OCI-LY1 (cell line): ENCODE measurements around the gene LINGO3.
A peak's percentile ranks its signal among the peaks of the same experiment; 100 is the strongest.

ENCODE experiments used
- H2AFZ ChIP-seq: fragments of 200-600 bp; sonication (generic), shearing (Covaris generic); 2 replicates; pipeline ENCODE4 v1.6.0; 2014; ENCODE audit warnings: antibody characterized with exemption, mild to moderate bottlenecking, low read length
- H3F3A ChIP-seq: fragments of 200-600 bp; sonication (generic), shearing (Covaris generic); 2 replicates; pipeline ENCODE4 v1.6.0; 2014; ENCODE audit warnings: mild to moderate bottlenecking, antibody characterized with exemption, low read length, moderate library complexity; ENCODE audit not compliant: insufficient read depth
- H3K27ac ChIP-seq: fragments of 200-600 bp; sonication (generic); 2 replicates; pipeline ENCODE4 v1.5.1; 2014; ENCODE audit warnings: low read length, mixed run types, mild to moderate bottlenecking, low read depth; ENCODE audit not compliant: poor library complexity, severe bottlenecking
- H3K27me3 ChIP-seq: fragments of 200-600 bp; sonication (generic); 2 replicates; pipeline ENCODE4 v1.6.0; 2014; ENCODE audit warnings: antibody characterized with exemption, mild to moderate bottlenecking, low read length, moderate library complexity; ENCODE audit not compliant: insufficient read depth
- H3K36me3 ChIP-seq: fragments of 200-600 bp; sonication (generic); 2 replicates; pipeline ENCODE4 v1.6.1; 2014; ENCODE audit warnings: mild to moderate bottlenecking, antibody characterized with exemption, low read length, moderate library complexity, mixed read lengths; ENCODE audit not compliant: insufficient read depth
- H3K4me1 ChIP-seq: fragments of 200-600 bp; sonication (generic); 2 replicates; pipeline ENCODE4 v1.5.1; 2014; ENCODE audit warnings: mild to moderate bottlenecking, low read length, moderate library complexity; ENCODE audit not compliant: insufficient read depth, severe bottlenecking
- H3K4me2 ChIP-seq: fragments of 200-600 bp; sonication (generic), shearing (Covaris generic); 2 replicates; pipeline ENCODE4 v1.6.1; 2014; ENCODE audit warnings: low read length
- H3K4me3 ChIP-seq: fragments of 200-600 bp; sonication (generic); 2 replicates; pipeline ENCODE4 v1.5.1; 2014; ENCODE audit warnings: low read length, low read depth, mild to moderate bottlenecking, mixed read lengths; ENCODE audit not compliant: poor library complexity, severe bottlenecking
- H3K79me2 ChIP-seq: fragments of 200-600 bp; shearing (Covaris generic); 2 replicates; pipeline ENCODE4 v1.6.1; 2016; ENCODE audit warnings: mixed run types, low read length, mixed read lengths; ENCODE audit not compliant: insufficient read depth
- H3K9ac ChIP-seq: fragments of 200-600 bp; sonication (generic), shearing (Covaris generic); 2 replicates; pipeline ENCODE4 v1.6.1; 2014; ENCODE audit warnings: mild to moderate bottlenecking, low read length, mixed read lengths
- H3K9me2 ChIP-seq: fragments of 200-600 bp; sonication (generic), shearing (Covaris generic); 2 replicates; pipeline ENCODE4 v1.6.1; 2014; ENCODE audit warnings: low read depth, mild to moderate bottlenecking, low read length, mixed read lengths
- H3K9me3 ChIP-seq: fragments of 200-600 bp; shearing (Covaris generic); 2 replicates; pipeline ENCODE4 v1.6.1; 2014; ENCODE audit warnings: low read length, mixed read lengths
- H4K20me1 ChIP-seq: fragments of 200-600 bp; sonication (generic), shearing (Covaris generic); 2 replicates; pipeline ENCODE4 v1.6.0; 2016; ENCODE audit warnings: mild to moderate bottlenecking, low read length; ENCODE audit not compliant: insufficient read depth
- EZH2 ChIP-seq: fragments of 200-600 bp; sonication (generic), shearing (Covaris generic); IDR thresholded peaks from 2 replicates; pipeline ENCODE4 v1.8.0; 2017; ENCODE audit warnings: borderline replicate concordance, mixed run types, mild to moderate bottlenecking, antibody characterized with exemption, low read length, moderate library complexity, mixed read lengths
- TF ChIP-seq, protein P1 (sequence below): fragments of 200-600 bp; sonication (generic), shearing (Covaris generic); IDR thresholded peaks from 2 replicates; pipeline ENCODE4 v1.5.1; 2017; ENCODE audit warnings: mild to moderate bottlenecking, antibody characterized with exemption, low read length, moderate library complexity, mixed read lengths

Gene LINGO3

DNA sequence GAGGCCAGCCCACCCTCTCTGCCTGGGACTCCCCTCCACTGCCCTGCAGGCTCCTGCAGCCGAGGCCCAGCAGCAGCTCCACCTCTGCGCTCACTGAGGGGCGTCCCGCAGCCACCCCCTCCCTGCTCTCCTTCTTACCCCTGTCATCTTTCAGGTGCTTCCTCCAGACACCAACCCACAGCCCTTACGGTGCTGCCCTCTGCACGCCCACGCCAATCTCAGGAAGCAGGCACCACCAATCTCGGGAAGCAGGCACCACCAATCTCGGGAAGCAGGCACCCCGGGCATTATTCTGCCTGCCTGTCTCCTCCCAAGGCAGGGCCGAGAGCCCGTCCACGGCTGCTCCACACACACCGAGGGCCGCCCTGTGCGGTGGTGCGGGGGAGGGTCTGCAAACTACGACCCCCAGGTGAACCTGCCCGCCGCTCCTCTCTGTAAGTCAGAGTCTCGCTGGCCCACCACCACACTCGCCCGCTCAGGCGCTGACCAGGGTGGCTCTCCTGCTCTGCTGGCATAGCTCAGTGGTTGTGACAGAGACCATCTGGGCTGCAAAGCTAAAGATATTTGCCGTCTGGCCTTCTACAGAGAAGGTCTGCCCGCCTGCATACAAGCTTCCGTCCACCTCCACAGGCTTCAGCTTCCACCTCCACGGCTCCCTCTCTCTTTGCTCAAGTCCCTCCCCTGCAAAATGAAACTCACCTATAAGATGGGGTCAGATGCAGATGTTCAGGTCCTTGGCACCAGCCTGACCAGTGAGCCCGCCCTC is 17.5 kb upstream of the LINGO3 start:
- Histone ChIP-seq H4K20me1 (no peaks in the 10 kb centered on the region), H3K27ac (peak overlapping the region; percentile 92), H3K9me3 (no peaks in the 10 kb centered on the region), H3K9me2 (no peaks in the 10 kb centered on the region), H3F3A (no peaks in the 10 kb centered on the region), H3K79me2 (peaks cover 15% of the 10 kb centered on the region), H3K4me3 (peak overlapping the region; percentile 49), H3K9ac (peak overlapping the region; percentile 42; the same call in 1 of the 2 replicates), H3K4me2 (peak overlapping the region; percentile 70), H3K27me3 (no peaks in the 10 kb centered on the region), H2AFZ (no peak overlapping the region), H3K36me3 (peaks cover 49% of the 10 kb centered on the region), H3K4me1 (peaks cover 55% of the 10 kb centered on the region)
- TF ChIP-seq, protein P1, sequence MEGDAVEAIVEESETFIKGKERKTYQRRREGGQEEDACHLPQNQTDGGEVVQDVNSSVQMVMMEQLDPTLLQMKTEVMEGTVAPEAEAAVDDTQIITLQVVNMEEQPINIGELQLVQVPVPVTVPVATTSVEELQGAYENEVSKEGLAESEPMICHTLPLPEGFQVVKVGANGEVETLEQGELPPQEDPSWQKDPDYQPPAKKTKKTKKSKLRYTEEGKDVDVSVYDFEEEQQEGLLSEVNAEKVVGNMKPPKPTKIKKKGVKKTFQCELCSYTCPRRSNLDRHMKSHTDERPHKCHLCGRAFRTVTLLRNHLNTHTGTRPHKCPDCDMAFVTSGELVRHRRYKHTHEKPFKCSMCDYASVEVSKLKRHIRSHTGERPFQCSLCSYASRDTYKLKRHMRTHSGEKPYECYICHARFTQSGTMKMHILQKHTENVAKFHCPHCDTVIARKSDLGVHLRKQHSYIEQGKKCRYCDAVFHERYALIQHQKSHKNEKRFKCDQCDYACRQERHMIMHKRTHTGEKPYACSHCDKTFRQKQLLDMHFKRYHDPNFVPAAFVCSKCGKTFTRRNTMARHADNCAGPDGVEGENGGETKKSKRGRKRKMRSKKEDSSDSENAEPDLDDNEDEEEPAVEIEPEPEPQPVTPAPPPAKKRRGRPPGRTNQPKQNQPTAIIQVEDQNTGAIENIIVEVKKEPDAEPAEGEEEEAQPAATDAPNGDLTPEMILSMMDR = no peak
- no peak for TF ChIP-seq EZH2

DNA sequence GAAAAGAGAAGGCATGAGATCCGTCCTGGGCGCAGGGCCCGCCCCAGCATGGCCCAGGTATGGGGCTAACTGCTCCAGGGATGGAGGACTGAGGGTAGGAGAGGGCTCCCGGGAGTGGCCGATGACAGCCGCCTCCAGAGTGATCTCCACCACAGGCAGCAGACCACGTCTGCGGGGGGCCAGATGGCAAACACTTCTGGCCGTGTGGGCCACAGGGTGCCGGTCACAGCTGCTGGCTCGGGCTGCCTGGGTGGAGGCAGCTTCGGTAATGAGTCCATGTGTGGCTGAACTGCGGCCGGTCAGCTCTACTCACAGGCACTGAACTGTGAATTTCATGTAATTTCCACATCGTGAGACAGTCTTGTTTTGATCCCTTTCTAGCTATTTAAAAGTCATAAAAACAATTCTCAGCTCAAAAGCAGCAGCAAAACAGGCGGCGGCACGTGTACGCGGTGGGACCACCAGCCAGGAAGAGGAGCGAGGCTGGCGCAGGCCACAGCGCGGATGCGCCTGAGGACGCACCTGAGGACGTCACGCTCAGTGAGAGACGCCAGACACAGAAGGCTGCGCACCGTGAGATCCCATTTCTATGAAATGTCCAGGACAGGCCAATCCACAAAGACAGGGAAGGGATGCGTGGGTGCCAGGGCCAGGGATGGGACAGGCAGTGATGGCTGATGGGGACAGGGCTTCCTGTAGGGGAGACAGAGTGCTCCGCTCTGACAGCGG is 16.4 kb upstream of the LINGO3 start:
- Histone ChIP-seq H3K4me2 (peak overlapping the region; percentile 70), H2AFZ (no peak overlapping the region), H3K79me2 (peaks cover 14% of the 10 kb centered on the region), H3K4me3 (peak overlapping the region; percentile 49), H3K27ac (peak overlapping the region; percentile 92), H4K20me1 (no peaks in the 10 kb centered on the region), H3K4me1 (peaks cover 50% of the 10 kb centered on the region), H3F3A (no peaks in the 10 kb centered on the region), H3K9me2 (no peaks in the 10 kb centered on the region), H3K9ac (peak overlapping the region; percentile 42; the same call in 1 of the 2 replicates), H3K9me3 (no peaks in the 10 kb centered on the region), H3K36me3 (peaks cover 49% of the 10 kb centered on the region), H3K27me3 (no peaks in the 10 kb centered on the region)
- TF ChIP-seq, protein P1 = no peak
- no peak for TF ChIP-seq EZH2

DNA sequence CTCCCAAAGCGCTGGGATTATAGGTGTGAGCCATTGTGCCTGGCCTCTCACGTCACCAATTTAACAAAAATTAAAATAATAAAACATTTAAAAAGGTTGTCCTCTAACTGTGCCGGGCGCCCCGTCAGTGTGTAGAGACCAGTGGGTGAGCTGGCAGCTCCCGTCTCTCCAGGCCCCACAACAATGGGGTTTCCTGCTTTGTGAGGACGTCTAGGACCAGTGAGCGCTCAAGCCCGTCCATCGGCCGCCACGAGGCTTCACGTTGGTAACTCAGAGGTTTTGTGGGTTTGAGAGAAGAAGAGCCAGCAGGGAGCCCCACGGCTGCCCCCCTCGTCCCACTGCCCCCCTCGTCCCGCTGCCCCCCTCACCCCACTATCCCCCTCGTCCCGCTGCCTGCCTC is 15.8 kb upstream of the LINGO3 start:
- Histone ChIP-seq H4K20me1 (no peaks in the 10 kb centered on the region), H3K4me3 (peak overlapping the region; percentile 49), H3K9ac (peak overlapping the region; percentile 42; the same call in 1 of the 2 replicates), H3F3A (no peaks in the 10 kb centered on the region), H3K9me3 (no peaks in the 10 kb centered on the region), H2AFZ (no peak overlapping the region), H3K27me3 (no peaks in the 10 kb centered on the region), H3K27ac (peak overlapping the region; percentile 92), H3K36me3 (peaks cover 49% of the 10 kb centered on the region), H3K79me2 (0 out of 2 replicates have a peak, but pooled peaks cover 7% of the 10 kb centered on the region), H3K9me2 (no peaks in the 10 kb centered on the region), H3K4me1 (peaks cover 53% of the 10 kb centered on the region), H3K4me2 (peak overlapping the region; percentile 70; the same call in 1 of the 2 replicates)
- TF ChIP-seq EZH2 = no peak
- TF ChIP-seq, protein P1 = no peak
